ENCODE measurements around the gene HS3ST3A1.

The HS3ST3A1 gene

GRCh38 chr17:13596241-13596923, 5.3 kb downstream of the HS3ST3A1 start:
- no peak for DNase-seq (ENCODE audit: low spot score)
- in situ Hi-C loops (cut with MboI; ENCODE audit: low pct_unique_long_range_greater_than_20kb, low sequenced_read_pairs, unreplicated experiment) = loop anchor here (25.0 kb wide), 3 partner anchors 91 to 1341 kb away; partner anchors contain the start of gene HS3ST3B1
- TF ChIP-seq, protein P1, sequence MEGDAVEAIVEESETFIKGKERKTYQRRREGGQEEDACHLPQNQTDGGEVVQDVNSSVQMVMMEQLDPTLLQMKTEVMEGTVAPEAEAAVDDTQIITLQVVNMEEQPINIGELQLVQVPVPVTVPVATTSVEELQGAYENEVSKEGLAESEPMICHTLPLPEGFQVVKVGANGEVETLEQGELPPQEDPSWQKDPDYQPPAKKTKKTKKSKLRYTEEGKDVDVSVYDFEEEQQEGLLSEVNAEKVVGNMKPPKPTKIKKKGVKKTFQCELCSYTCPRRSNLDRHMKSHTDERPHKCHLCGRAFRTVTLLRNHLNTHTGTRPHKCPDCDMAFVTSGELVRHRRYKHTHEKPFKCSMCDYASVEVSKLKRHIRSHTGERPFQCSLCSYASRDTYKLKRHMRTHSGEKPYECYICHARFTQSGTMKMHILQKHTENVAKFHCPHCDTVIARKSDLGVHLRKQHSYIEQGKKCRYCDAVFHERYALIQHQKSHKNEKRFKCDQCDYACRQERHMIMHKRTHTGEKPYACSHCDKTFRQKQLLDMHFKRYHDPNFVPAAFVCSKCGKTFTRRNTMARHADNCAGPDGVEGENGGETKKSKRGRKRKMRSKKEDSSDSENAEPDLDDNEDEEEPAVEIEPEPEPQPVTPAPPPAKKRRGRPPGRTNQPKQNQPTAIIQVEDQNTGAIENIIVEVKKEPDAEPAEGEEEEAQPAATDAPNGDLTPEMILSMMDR (IDR thresholded peaks at IDR 0.05; ENCODE audit: extremely low read depth, insufficient read depth, missing control alignments) = no peak

DNA sequence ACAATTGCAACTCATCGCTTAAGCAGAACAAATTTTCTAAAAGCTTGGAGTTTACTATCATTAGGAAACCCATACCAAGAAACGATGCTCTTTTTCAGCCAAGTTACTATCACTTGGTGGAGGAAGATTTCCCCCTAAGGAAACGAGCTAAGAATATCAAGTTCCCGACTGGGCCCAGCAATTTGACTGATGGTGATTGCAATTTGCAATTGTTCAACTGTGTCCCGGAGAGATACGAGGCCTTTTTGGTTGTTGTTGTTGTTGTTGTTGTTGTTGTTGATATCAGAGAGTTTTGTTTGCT, 6.2 kb downstream of the HS3ST3A1 start:
- no peak for DNase-seq (ENCODE audit: low spot score)
- TF ChIP-seq, protein P1 (IDR thresholded peaks at IDR 0.05; ENCODE audit: extremely low read depth, insufficient read depth, missing control alignments) = no peak
- in situ Hi-C loops (cut with MboI; ENCODE audit: low pct_unique_long_range_greater_than_20kb, low sequenced_read_pairs, unreplicated experiment) = loop anchor here (25.0 kb wide), 3 partner anchors 92 to 1342 kb away; partner anchors contain the start of gene HS3ST3B1

- peak; percentile 67 for DNase-seq (ENCODE audit: low spot score)
- TF ChIP-seq, protein P1 (IDR thresholded peaks at IDR 0.05; ENCODE audit: extremely low read depth, insufficient read depth, missing control alignments) = peak; percentile 82
- in situ Hi-C loops (cut with MboI; ENCODE audit: low pct_unique_long_range_greater_than_20kb, low sequenced_read_pairs, unreplicated experiment) = loop anchor here (25.0 kb wide), 3 partner anchors 92 to 1342 kb away; partner anchors contain the start of gene HS3ST3B1
These were observed 6.7 kb downstream of the HS3ST3A1 start for GRCh38 chr17:13594762-13595598.

DNA sequence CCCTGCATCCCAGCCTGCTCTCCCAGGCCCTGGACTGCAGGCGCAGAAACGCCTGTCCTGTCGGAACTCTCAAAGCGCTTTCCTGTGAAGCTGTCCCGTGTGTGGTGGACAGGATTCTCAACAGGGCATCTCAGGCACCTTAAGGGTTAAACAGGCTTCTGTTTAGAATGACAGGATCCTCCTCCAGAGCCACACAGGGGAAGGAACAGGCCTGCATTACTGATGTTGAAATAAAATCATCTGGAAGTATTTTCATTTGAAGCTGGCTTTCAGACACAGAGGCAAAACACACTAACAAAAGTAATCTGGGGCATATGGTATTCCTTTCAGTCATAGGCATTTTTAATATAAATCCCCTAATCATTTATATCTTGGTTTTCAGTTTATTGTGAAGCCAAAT, 7.4 kb downstream of the HS3ST3A1 start:
- in situ Hi-C loops (cut with MboI; ENCODE audit: low pct_unique_long_range_greater_than_20kb, low sequenced_read_pairs, unreplicated experiment) = loop anchor here (25.0 kb wide), 3 partner anchors 93 to 1343 kb away; partner anchors contain the start of gene HS3ST3B1
- no peak for DNase-seq (ENCODE audit: low spot score)
- TF ChIP-seq, protein P1 (IDR thresholded peaks at IDR 0.05; ENCODE audit: extremely low read depth, insufficient read depth, missing control alignments) = no peak

- no peak for DNase-seq (ENCODE audit: low spot score)
- in situ Hi-C loops (cut with MboI; ENCODE audit: low pct_unique_long_range_greater_than_20kb, low sequenced_read_pairs, unreplicated experiment) = loop anchor here (25.0 kb wide), 3 partner anchors 94 to 1344 kb away; partner anchors contain the start of gene HS3ST3B1
- TF ChIP-seq, protein P1 (IDR thresholded peaks at IDR 0.05; ENCODE audit: extremely low read depth, insufficient read depth, missing control alignments) = no peak
These were observed 8.0 kb downstream of the HS3ST3A1 start for GRCh38 chr17:13593757-13594156.

DNA sequence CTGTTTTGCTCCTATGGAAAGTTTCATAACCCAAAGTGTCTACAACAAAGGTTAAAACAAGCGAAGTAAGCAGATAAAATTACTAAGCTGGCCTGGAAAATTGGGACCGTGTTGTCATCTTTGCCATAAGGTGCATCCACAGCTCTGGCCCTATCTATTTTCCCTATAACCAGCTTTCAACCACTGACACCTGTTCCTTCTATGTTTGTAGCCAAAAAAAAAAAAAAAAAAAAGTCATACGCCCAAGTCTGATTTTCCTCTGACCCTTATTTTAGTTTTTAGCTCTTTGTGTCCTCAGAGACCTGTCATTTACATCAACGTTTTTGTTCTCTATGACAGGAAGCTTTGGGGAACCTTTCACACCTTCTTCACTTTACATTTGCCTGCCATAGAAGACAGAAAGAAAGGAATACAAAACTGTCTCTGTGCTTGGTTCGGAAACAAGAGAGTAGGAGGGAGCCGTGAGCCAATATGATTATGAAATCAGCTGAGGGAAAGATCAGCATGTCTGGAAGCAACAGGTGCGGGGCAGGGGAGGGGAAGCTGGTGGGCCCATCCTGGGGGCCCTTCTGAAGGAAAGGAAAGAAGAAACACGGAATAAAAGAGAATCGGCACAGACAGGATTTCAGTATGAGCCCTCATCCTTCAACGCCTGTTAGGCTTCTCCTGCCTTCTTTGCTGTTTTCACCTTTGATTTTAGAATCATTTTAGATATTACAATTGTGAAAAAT, 8.5 kb downstream of the HS3ST3A1 start:
- in situ Hi-C loops (cut with MboI; ENCODE audit: low pct_unique_long_range_greater_than_20kb, low sequenced_read_pairs, unreplicated experiment) = loop anchor here (25.0 kb wide), 3 partner anchors 94 to 1344 kb away; partner anchors contain the start of gene HS3ST3B1
- TF ChIP-seq, protein P1 (IDR thresholded peaks at IDR 0.05; ENCODE audit: extremely low read depth, insufficient read depth, missing control alignments) = no peak
- no peak for DNase-seq (ENCODE audit: low spot score)

All from GM13977 (cell line).